ENCODE data around the gene ECPAS.
"Not testable (repeated sequence)": the region's sequence is repeated elsewhere in the genome, so short reads cannot be mapped to it uniquely, and the experiment has no call there.

Gene ECPAS

GRCh38 chr9:111467778-111468367, 16.3 kb downstream of the ECPAS start:
- DNase-seq, result no peak

- no peak for DNase-seq
Measured at GRCh38 chr9:111463048-111463447, 21.1 kb downstream of the ECPAS start.

GRCh38 chr9:111458139-111459009, 25.8 kb downstream of the ECPAS start:
- no peak for DNase-seq

GRCh38 chr9:111456529-111456928, 27.7 kb downstream of the ECPAS start:
- no peak for DNase-seq

GRCh38 chr9:111455638-111456037, 28.5 kb downstream of the ECPAS start:
- DNase-seq, result no peak

- DNase-seq, result no peak
Measured at GRCh38 chr9:111454751-111455150, 29.4 kb downstream of the ECPAS start.

GRCh38 chr9:111451570-111451969, 32.6 kb downstream of the ECPAS start:
- no peak for DNase-seq

GRCh38 chr9:111450124-111450523, 34.1 kb downstream of the ECPAS start:
- no peak for DNase-seq

GRCh38 chr9:111449705-111450104, 34.5 kb downstream of the ECPAS start:
- no peak for DNase-seq

GRCh38 chr9:111445799-111446198, 38.4 kb downstream of the ECPAS start:
- DNase-seq, result not testable (repeated sequence)

GRCh38 chr9:111443454-111443853, 40.7 kb downstream of the ECPAS start:
- no peak for DNase-seq

- no peak for DNase-seq
Measured at GRCh38 chr9:111442360-111443027, 41.7 kb downstream of the ECPAS start.

- DNase-seq, result no peak
Measured at GRCh38 chr9:111440226-111440625, 44.0 kb downstream of the ECPAS start.

- no peak for DNase-seq
Measured at GRCh38 chr9:111438541-111439235, 45.5 kb downstream of the ECPAS start.

- no peak for DNase-seq
Measured at GRCh38 chr9:111436571-111436970, 47.6 kb downstream of the ECPAS start.

GRCh38 chr9:111433082-111433481, 51.1 kb downstream of the ECPAS start:
- no peak for DNase-seq

GRCh38 chr9:111431684-111432083, 52.5 kb downstream of the ECPAS start:
- no peak for DNase-seq

- DNase-seq, result no peak
Measured at GRCh38 chr9:111429175-111429574, 55.0 kb downstream of the ECPAS start.

- no peak for DNase-seq
Measured at GRCh38 chr9:111427186-111427585, 57.0 kb downstream of the ECPAS start.

GRCh38 chr9:111423389-111423788, 60.8 kb downstream of the ECPAS start:
- no peak for DNase-seq

- DNase-seq, result no peak
Measured at GRCh38 chr9:111414406-111414805, 69.8 kb downstream of the ECPAS start.

GRCh38 chr9:111413996-111414395, 70.2 kb downstream of the ECPAS start:
- no peak for DNase-seq

GRCh38 chr9:111412280-111412679, 71.9 kb downstream of the ECPAS start:
- no peak for DNase-seq

Measured in 8988T (cell line).